HEK293 (cell line): Measurements from ENCODE around the gene MED29.

Experiments
- CTCF ChIA-PET: fragments of 350-600 bp; formaldehyde crosslinking; extraction: SDS; loops from one replicate; lab custom pipeline; 2021; ENCODE audit warnings: antibody characterized with exemption; lab: Yijun Ruan, JAX
- POLR2A ChIA-PET: fragments of 300-600 bp; formaldehyde crosslinking; extraction: SDS; loops from one replicate; lab custom pipeline; 2020; ENCODE audit warnings: antibody characterized with exemption, inconsistent platforms; lab: Yijun Ruan, JAX
- H3K27ac ChIP-seq: fragments of 200-500 bp; sonication (Bioruptor generic); 2 replicates; pipeline ENCODE4 v1.5.1; 2014; ENCODE audit warnings: low read depth, low read length, control low read depth, inconsistent platforms; ENCODE audit errors: extremely low read depth
- H3K36me3 ChIP-seq, 2 experiments: fragments of 200-500 bp in 1 of 2; sonication (Bioruptor generic) in 1 of 2; 1 replicate in 1 of 2; 2 replicates in 1 of 2; pipeline ENCODE4 v1.5.1; 2014 to 2017; ENCODE audit warnings: inconsistent platforms in 2 of 2, low read length in 2 of 2; ENCODE audit not compliant: control insufficient read depth in 2 of 2, insufficient read depth in 1 of 2
- H3K4me1 ChIP-seq: fragments of 200-500 bp; sonication (Bioruptor generic); 2 replicates; pipeline ENCODE4 v1.5.1; 2014; ENCODE audit warnings: mild to moderate bottlenecking, low read length, inconsistent platforms; ENCODE audit not compliant: control insufficient read depth, insufficient read depth
- H3K4me3 ChIP-seq: 2 replicates; pipeline ENCODE4 v1.5.1; 2011; ENCODE audit warnings: low read depth, mild to moderate bottlenecking, control low read depth, low read length, moderate library complexity
- H3K9me3 ChIP-seq: fragments of 200-500 bp; sonication (Bioruptor generic); 2 replicates; pipeline ENCODE4 v1.5.1; 2014; ENCODE audit warnings: low read depth, low read length, inconsistent platforms; ENCODE audit not compliant: control insufficient read depth, insufficient read depth
- MZF1 ChIP-seq: fragments of 450-650 bp; formaldehyde crosslinking; IDR thresholded peaks from 2 replicates; pipeline ENCODE4 v1.5.1; 2017; ENCODE audit warnings: missing biosample characterization, missing genetic modification characterization, borderline replicate concordance
- PRDM1 ChIP-seq: fragments of 450-650 bp; formaldehyde crosslinking; IDR thresholded peaks from 2 replicates; pipeline ENCODE4; 2016; ENCODE audit warnings: missing biosample characterization, missing genetic modification characterization
- REPIN1 ChIP-seq: fragments of 450-650 bp; formaldehyde crosslinking; IDR thresholded peaks from 2 replicates; pipeline ENCODE4 v1.5.1; 2017; ENCODE audit warnings: missing biosample characterization, missing genetic modification characterization, low read depth
- SETDB1 ChIP-seq: IDR thresholded peaks from one replicate; pipeline ENCODE4 v1.6.1; 2017; ENCODE audit warnings: mild to moderate bottlenecking, low read length, moderate library complexity, mixed read lengths; ENCODE audit not compliant: insufficient read length
- YY1 ChIP-seq: fragments of 450-650 bp; formaldehyde crosslinking; IDR thresholded peaks from 2 replicates; pipeline ENCODE4 v1.5.1; 2018; ENCODE audit warnings: missing biosample characterization, missing genetic modification characterization
- ZBTB1 ChIP-seq: fragments of 450-650 bp; formaldehyde crosslinking; IDR thresholded peaks from 2 replicates; pipeline ENCODE4 v1.5.1; 2016; ENCODE audit warnings: missing biosample characterization, missing genetic modification characterization
- ZNF133 ChIP-seq: fragments of 450-650 bp; formaldehyde crosslinking; IDR thresholded peaks from 2 replicates; pipeline ENCODE4 v1.5.1; 2016; ENCODE audit warnings: missing biosample characterization, missing genetic modification characterization
- ZNF169 ChIP-seq: fragments of 450-650 bp; formaldehyde crosslinking; IDR thresholded peaks from 2 replicates; pipeline ENCODE4 v1.5.1; 2016; ENCODE audit warnings: missing biosample characterization, missing genetic modification characterization
- ZNF214 ChIP-seq: fragments of 450-650 bp; formaldehyde crosslinking; IDR thresholded peaks from 2 replicates; pipeline ENCODE4 v1.5.1; 2017; ENCODE audit warnings: missing biosample characterization, mild to moderate bottlenecking, missing genetic modification characterization, borderline replicate concordance
- ZNF223 ChIP-seq: fragments of 450-650 bp; formaldehyde crosslinking; IDR thresholded peaks from 2 replicates; pipeline ENCODE4 v1.5.1; 2016; ENCODE audit warnings: missing biosample characterization, missing genetic modification characterization
- ZNF239 ChIP-seq: fragments of 450-650 bp; formaldehyde crosslinking; IDR thresholded peaks from 2 replicates; pipeline ENCODE4 v1.5.1; 2016; ENCODE audit warnings: missing biosample characterization, missing genetic modification characterization
- ZNF37A ChIP-seq: fragments of 450-650 bp; IDR thresholded peaks from 2 replicates; pipeline ENCODE4 v1.5.1; 2018; ENCODE audit warnings: missing biosample characterization, missing genetic modification characterization
- ZNF521 ChIP-seq: fragments of 450-650 bp; formaldehyde crosslinking; IDR thresholded peaks from 2 replicates; pipeline ENCODE4 v1.5.1; 2017; ENCODE audit warnings: missing biosample characterization, mild to moderate bottlenecking, missing genetic modification characterization
- ZNF529 ChIP-seq: fragments of 450-650 bp; formaldehyde crosslinking; IDR thresholded peaks from 2 replicates; pipeline ENCODE4 v1.5.1; 2017; ENCODE audit warnings: missing genetic modification characterization, missing biosample characterization; ENCODE audit not compliant: insufficient replicate concordance
- ZNF664 ChIP-seq: fragments of 450-650 bp; formaldehyde crosslinking; IDR thresholded peaks from 2 replicates; pipeline ENCODE4 v1.5.1; 2016; ENCODE audit warnings: missing biosample characterization, missing genetic modification characterization
- ZNF747 ChIP-seq: fragments of 450-650 bp; formaldehyde crosslinking; IDR thresholded peaks from 2 replicates; pipeline ENCODE4 v1.5.1; 2016; ENCODE audit warnings: missing biosample characterization, missing genetic modification characterization
- ZNF768 ChIP-seq: fragments of 450-650 bp; formaldehyde crosslinking; IDR thresholded peaks from 2 replicates; pipeline ENCODE4 v1.5.1; 2018; ENCODE audit warnings: missing biosample characterization, mild to moderate bottlenecking, missing genetic modification characterization
- ZNF777 ChIP-seq: fragments of 450-650 bp; formaldehyde crosslinking; IDR thresholded peaks from 2 replicates; pipeline ENCODE4 v1.5.1; 2017; ENCODE audit warnings: missing biosample characterization, missing genetic modification characterization, borderline replicate concordance
- TF ChIP-seq, protein P1 (sequence below): fragments of 450-650 bp; formaldehyde crosslinking; IDR thresholded peaks from 2 replicates; pipeline ENCODE4 v1.5.1; 2016; ENCODE audit warnings: missing biosample characterization, missing genetic modification characterization
- TF ChIP-seq, protein P2 (sequence below): fragments of 450-650 bp; formaldehyde crosslinking; IDR thresholded peaks from 2 replicates; pipeline ENCODE4 v1.5.1; 2016; ENCODE audit warnings: missing biosample characterization, missing genetic modification characterization
- TF ChIP-seq, protein P3 (sequence below): fragments of 450-650 bp; formaldehyde crosslinking; IDR thresholded peaks from 2 replicates; pipeline ENCODE4 v1.5.1; 2017; ENCODE audit warnings: missing biosample characterization, missing genetic modification characterization

Gene MED29

DNA sequence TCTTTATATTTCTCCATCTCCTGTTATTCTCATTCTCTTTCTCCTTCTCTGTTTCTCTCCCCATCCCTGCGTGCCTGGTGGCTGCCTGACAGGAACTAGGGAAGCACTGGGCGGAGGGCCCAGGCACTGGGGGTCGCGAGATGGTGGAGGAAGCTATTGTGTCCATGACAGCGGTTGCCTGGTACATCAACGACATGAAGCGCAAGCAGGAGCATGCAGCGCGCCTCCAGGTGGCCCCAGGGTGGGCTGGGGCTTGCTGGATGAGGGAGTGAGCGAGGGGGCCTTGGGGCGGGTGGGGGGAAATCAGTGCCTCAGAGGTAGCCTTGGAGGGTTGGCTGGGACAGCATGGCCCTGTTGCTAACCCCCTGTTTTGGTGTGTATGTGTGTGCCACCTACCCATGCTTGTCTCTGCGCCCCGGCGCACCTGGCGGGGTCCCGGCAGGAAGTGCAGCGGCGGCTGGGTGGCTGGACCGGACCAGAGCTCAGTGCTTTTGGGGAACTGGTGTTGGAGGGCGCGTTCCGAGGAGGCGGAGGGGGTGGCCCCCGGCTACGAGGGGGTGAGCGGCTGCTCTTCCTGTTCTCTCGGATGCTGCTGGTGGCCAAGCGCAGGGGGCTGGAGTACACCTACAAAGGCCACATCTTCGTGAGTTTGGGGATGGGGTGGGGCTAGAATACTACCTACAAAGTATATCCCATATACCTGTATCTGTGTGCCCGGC, 26.4 kb downstream of the MED29 start:
- Histone ChIP-seq H3K27ac (no peak overlapping the region), H3K9me3 (no peaks in the 10 kb centered on the region), H3K4me1 (peaks cover 6% of the 10 kb centered on the region), H3K4me3 (no peak overlapping the region), H3K36me3 (peaks cover 64 to 69% of the 10 kb centered on the region in 2 experiments)
- POLR2A ChIA-PET, result interaction anchor here (0.6 to 13.3 kb wide), 7 partner anchors 10 to 28 kb away, joined by 3 to 255 read pairs (median 4); partner anchors contain the start of genes RPS16 and SUPT5H
- no peak for TF ChIP-seq SETDB1
- TF ChIP-seq ZNF777 (tag by site-specific recombination), result no peak
- no peak for TF ChIP-seq REPIN1 (tag by site-specific recombination)
- TF ChIP-seq ZNF664 (tag by site-specific recombination), result no peak
- TF ChIP-seq ZNF747 (tag by site-specific recombination), result no peak
- TF ChIP-seq ZNF133, result no peak
- TF ChIP-seq ZBTB1 (tag by site-specific recombination), result no peak
- TF ChIP-seq ZNF37A (tag by site-specific recombination), result no peak
- TF ChIP-seq, protein P1, sequence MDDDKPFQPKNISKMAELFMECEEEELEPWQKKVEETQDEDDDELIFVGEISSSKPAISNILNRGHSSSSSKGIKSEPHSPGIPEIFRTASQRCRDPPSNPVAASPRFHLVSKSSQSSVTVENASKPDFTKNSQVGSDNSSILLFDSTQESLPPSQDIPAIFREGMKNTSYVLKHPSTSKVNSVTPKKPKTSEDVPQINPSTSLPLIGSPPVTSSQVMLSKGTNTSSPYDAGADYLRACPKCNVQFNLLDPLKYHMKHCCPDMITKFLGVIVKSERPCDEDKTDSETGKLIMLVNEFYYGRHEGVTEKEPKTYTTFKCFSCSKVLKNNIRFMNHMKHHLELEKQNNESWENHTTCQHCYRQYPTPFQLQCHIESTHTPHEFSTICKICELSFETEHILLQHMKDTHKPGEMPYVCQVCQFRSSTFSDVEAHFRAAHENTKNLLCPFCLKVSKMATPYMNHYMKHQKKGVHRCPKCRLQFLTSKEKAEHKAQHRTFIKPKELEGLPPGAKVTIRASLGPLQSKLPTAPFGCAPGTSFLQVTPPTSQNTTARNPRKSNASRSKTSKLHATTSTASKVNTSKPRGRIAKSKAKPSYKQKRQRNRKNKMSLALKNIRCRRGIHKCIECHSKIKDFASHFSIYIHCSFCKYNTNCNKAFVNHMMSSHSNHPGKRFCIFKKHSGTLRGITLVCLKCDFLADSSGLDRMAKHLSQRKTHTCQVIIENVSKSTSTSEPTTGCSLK (tag by site-specific recombination), result no peak
- no peak for TF ChIP-seq ZNF529 (tag by site-specific recombination)
- no peak for TF ChIP-seq ZNF239
- no peak for TF ChIP-seq PRDM1 (tag by site-specific recombination)
- TF ChIP-seq ZNF169 (tag by site-specific recombination), result no peak
- CTCF ChIA-PET, result interaction anchor here (0.9 to 2.7 kb wide), 4 partner anchors 8 to 116 kb away, joined by 3 to 13 read pairs (median 4); no protein-coding TSS in a partner anchor

DNA sequence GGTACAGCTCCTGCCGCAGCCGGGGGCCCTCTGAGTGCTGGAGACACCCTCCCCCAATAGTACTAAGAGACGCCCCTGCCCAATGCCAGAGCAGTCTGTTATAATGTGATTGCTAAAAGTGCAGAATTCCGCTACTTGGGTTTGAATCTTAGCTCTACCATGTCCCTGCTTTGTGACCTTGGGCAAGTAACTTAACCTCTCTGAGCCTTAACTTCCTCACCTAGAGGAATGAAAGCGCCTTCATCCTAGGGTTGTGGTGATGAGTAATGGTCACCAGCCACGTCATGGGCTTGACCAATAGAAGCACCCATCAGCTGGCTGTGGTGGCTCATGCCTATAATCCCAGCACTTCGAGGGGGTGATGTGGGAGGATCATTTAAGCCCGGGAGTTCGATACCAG, 27.8 kb downstream of the MED29 start:
- CTCF ChIA-PET, result interaction anchor here (0.6 to 2.7 kb wide), 6 partner anchors 9 to 126 kb away, joined by 3 to 13 read pairs (median 4); partner anchors contain the start of gene RPS16
- TF ChIP-seq YY1 (no peak), ZNF768 (peak; percentile 94; the same call in 1 of the 2 replicates)
- TF ChIP-seq, protein P2, sequence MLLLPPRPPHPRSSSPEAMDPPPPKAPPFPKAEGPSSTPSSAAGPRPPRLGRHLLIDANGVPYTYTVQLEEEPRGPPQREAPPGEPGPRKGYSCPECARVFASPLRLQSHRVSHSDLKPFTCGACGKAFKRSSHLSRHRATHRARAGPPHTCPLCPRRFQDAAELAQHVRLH, result 0 out of 2 replicates have a peak, but pooled peaks have one; percentile 13

DNA sequence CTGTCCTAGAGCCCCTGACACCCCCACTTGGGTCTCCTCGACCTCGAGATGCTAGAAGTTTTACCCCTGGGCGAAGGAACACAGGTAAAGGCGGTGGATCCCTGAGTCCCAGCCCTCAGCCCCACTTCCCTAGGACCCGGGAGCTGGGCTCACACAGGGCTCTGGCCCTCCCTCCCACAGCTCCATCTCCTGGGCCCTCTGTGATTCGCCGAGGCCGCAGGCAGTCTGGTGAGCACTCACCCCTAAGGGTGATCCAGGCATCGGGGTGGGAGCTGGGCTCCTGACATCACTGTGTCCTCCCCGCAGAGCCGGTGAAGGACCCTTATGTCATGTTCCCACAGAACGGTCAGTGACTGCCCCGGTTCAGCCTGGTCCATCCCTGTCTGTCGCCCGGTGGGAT, 29.6 kb downstream of the MED29 start:
- CTCF ChIA-PET, result interaction anchor here (0.6 to 1.5 kb wide), 5 partner anchors 9 to 83 kb away, joined by 3 to 4 read pairs (median 3); no protein-coding TSS in a partner anchor
- H3K4me1 ChIP-seq, result no peaks in the 10 kb centered on the region
- no peak for TF ChIP-seq ZNF521 (tag by site-specific recombination)
- TF ChIP-seq, protein P3, sequence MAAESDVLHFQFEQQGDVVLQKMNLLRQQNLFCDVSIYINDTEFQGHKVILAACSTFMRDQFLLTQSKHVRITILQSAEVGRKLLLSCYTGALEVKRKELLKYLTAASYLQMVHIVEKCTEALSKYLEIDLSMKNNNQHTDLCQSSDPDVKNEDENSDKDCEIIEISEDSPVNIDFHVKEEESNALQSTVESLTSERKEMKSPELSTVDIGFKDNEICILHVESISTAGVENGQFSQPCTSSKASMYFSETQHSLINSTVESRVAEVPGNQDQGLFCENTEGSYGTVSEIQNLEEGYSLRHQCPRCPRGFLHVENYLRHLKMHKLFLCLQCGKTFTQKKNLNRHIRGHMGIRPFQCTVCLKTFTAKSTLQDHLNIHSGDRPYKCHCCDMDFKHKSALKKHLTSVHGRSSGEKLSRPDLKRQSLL, result 0 out of 2 replicates have a peak, but pooled peaks have one; percentile 5
- TF ChIP-seq ZNF223 (tag by site-specific recombination), result 0 out of 2 replicates have a peak, but pooled peaks have one; percentile 59
- no peak for TF ChIP-seq MZF1 (tag by site-specific recombination)
- TF ChIP-seq ZNF214 (tag by site-specific recombination), result no peak
- TF ChIP-seq, all 188 proteins: peak for 2
- Histone ChIP-seq H3K9me3 (no peaks in the 10 kb centered on the region), H3K4me3 (no peak overlapping the region), H3K27ac (no peak overlapping the region), H3K36me3 (peaks cover 74 to 83% of the 10 kb centered on the region in 2 experiments)
- POLR2A ChIA-PET, result interaction anchor here (0.5 to 13.3 kb wide), 8 partner anchors 8 to 402 kb away, joined by 3 to 255 read pairs (median 5); partner anchors contain the start of genes PLEKHG2, RPS16 and SUPT5H

More for the DNA sequence above, 27.8 kb downstream of the MED29 start:
- POLR2A ChIA-PET, result interaction anchor here (1.0 to 13.3 kb wide), 7 partner anchors 9 to 415 kb away, joined by 3 to 255 read pairs (median 7); partner anchors contain the start of genes DYRK1B, RPS16 and SUPT5H
- Histone ChIP-seq H3K27ac (no peak overlapping the region), H3K36me3 (peaks cover 76 to 78% of the 10 kb centered on the region in 2 experiments), H3K4me3 (no peak overlapping the region), H3K4me1 (peaks cover 2% of the 10 kb centered on the region), H3K9me3 (no peaks in the 10 kb centered on the region)
